Stomach (tissue), 9 donors: ENCODE measurements around the gene ISG15. TPM values are rescaled to one million over a fixed set of nuclear protein-coding genes. Genes with fewer than 3 reads are reported as not detected.

Experiments used
- DNase-seq, 2 donors: peaks; one replicate each; pipeline versions ENCODE4 v3.0.0 to v3.0.0-alpha.2; 2013 to 2019
- H3K27ac ChIP-seq, 5 donors: fragments of 200-600 bp in 4 of 5; sonication (generic) in 4 of 5; one replicate each; pipeline ENCODE4 v1.5.1; 2013 to 2019; ENCODE audit warnings: mild to moderate bottlenecking in 1 of 5, moderate library complexity in 1 of 5
- H3K27me3 ChIP-seq, 3 donors: fragments of 200-600 bp; sonication (generic); one replicate each; pipeline ENCODE4 v1.5.1; 2017 to 2019; ENCODE audit warnings: mixed run types in 1 of 3
- H3K36me3 ChIP-seq, 4 donors: fragments of 200-600 bp; sonication (generic); 1 replicate in 3 of 4; 2 replicates in 1 of 4; pipeline ENCODE4 v1.5.1; 2016 to 2019
- H3K4me1 ChIP-seq, 4 donors: fragments of 200-600 bp; sonication (generic); one replicate each; pipeline ENCODE4 v1.5.1; 2016 to 2019
- H3K4me3 ChIP-seq, 4 donors: fragments of 200-600 bp; sonication (generic) in 3 of 4; one replicate each; pipeline ENCODE4 v1.5.1; 2016 to 2019; ENCODE audit warnings: mild to moderate bottlenecking in 1 of 4
- H3K9me3 ChIP-seq, 4 donors: fragments of 200-600 bp; sonication (generic); one replicate each; pipeline ENCODE4 v1.5.1; 2016 to 2019
- EP300 ChIP-seq: sonication (generic); formaldehyde crosslinking; IDR thresholded peaks from one replicate; pipeline ENCODE4 v1.6.1; 2017; ENCODE audit warnings: antibody characterized with exemption
- POLR2A ChIP-seq, 4 donors: fragments of 450-650 bp; IDR thresholded peaks; one replicate each; pipeline ENCODE4 v1.6.1; 2016; ENCODE audit warnings: antibody characterized with exemption in 4 of 4, control low read depth in 2 of 4, mild to moderate bottlenecking in 1 of 4, moderate library complexity in 1 of 4
- POLR2AphosphoS5 ChIP-seq, 3 donors: sonication (generic); formaldehyde crosslinking; IDR thresholded peaks; one replicate each; pipeline ENCODE4 v1.6.1; 2016; ENCODE audit warnings: antibody characterized with exemption in 3 of 3
- WGBS, 5 donors: extraction: QIAGEN DNeasy Blood & Tissue Kit in 3 of 5; methylation state at CpG; one replicate each; pipeline versions ENCODE4 v1.1.5 to v1.1.7; 2013 to 2018; 5-methylcytosine and 5-hydroxymethylcytosine counted together
- intact Hi-C: fragments of 100-400 bp; cut with DNase I; formaldehyde crosslinking; loops from one replicate; pipeline ENCODE4 v1.15.1; 2023; ENCODE audit warnings: low total_unique reads
- polyA plus RNA-seq, 3 donors: library from polyadenylated mRNA; stranded (reverse); fragments of 200-250 nt; gene quantifications; one replicate each; pipeline ENCODE4 v1.2.3, GENCODE V29; 2013
- total RNA-seq, 5 donors: library from RNA; depleted of rRNA; stranded (reverse); fragments of >200 nt; gene quantifications; one replicate each; pipeline versions ENCODE4 v1.1.0 to v1.2.3, GENCODE V29; 2014 to 2016
- TF ChIP-seq, protein P1 (sequence below), 7 experiments: fragments of 450-650 bp in 4 of 7; fragments of 200-600 bp in 3 of 7; sonication (generic) in 3 of 7; IDR thresholded peaks; one replicate each; pipeline ENCODE4 v1.5.1; 2016 to 2019; ENCODE audit warnings: antibody characterized with exemption in 7 of 7, control low read depth in 2 of 7, mild to moderate bottlenecking in 1 of 7
- donor health status: healthy with polysubstance abuse.
- donor health status: Bipolar disorder and iron deficiency.
- donor health status: healthy.

ISG15 gene
- total and polyA plus RNA-seq, 8 donors: 16.3 to 105 (median 49.1) TPM

DNA sequence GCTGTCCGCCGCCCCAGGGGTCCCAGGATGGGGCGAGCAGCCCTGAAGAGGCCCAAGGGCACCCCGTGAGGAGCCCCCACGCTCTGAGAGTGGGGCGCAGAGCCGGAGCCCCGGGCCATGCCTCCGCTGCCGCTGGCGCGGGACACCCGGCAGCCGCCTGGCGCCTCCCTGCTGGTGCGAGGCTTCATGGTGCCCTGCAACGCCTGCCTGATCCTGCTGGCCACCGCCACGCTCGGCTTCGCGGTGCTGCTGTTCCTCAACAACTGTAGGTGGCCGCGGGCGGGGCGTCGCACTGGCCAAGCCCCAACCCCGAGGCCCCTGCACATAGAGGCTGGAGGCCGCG lies 21.1 kb downstream of the ISG15 start:
- intact Hi-C loops: no loop called here
- Histone ChIP-seq H3K9me3 (no peaks in the 10 kb centered on the region), H3K27me3 (peaks cover 0 to 81% (median 27%) of the 10 kb centered on the region in 3 donors), H3K4me1 (peaks cover 25 to 37% (median 36%) of the 10 kb centered on the region in 4 donors), H3K4me3 (peak overlapping the region in 1 of 4 donors; percentile 52), H3K36me3 (peaks cover 0 to 23% (median 2%) of the 10 kb centered on the region in 4 donors), H3K27ac (no peak overlapping the region)
- 67 to 90% (median 77%) methylated on average over 22 to 30 of the region's 30 CpGs for whole genome bisulfite sequencing, 5 donors
- TF ChIP-seq POLR2A (IDR thresholded peaks at IDR 0.05) (no peak), EP300 (no peak), POLR2AphosphoS5 (IDR thresholded peaks at IDR 0.05) (no peak)
- TF ChIP-seq, protein P1, sequence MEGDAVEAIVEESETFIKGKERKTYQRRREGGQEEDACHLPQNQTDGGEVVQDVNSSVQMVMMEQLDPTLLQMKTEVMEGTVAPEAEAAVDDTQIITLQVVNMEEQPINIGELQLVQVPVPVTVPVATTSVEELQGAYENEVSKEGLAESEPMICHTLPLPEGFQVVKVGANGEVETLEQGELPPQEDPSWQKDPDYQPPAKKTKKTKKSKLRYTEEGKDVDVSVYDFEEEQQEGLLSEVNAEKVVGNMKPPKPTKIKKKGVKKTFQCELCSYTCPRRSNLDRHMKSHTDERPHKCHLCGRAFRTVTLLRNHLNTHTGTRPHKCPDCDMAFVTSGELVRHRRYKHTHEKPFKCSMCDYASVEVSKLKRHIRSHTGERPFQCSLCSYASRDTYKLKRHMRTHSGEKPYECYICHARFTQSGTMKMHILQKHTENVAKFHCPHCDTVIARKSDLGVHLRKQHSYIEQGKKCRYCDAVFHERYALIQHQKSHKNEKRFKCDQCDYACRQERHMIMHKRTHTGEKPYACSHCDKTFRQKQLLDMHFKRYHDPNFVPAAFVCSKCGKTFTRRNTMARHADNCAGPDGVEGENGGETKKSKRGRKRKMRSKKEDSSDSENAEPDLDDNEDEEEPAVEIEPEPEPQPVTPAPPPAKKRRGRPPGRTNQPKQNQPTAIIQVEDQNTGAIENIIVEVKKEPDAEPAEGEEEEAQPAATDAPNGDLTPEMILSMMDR (IDR thresholded peaks at IDR 0.05): no peak
- DNase-seq: no peak

DNA sequence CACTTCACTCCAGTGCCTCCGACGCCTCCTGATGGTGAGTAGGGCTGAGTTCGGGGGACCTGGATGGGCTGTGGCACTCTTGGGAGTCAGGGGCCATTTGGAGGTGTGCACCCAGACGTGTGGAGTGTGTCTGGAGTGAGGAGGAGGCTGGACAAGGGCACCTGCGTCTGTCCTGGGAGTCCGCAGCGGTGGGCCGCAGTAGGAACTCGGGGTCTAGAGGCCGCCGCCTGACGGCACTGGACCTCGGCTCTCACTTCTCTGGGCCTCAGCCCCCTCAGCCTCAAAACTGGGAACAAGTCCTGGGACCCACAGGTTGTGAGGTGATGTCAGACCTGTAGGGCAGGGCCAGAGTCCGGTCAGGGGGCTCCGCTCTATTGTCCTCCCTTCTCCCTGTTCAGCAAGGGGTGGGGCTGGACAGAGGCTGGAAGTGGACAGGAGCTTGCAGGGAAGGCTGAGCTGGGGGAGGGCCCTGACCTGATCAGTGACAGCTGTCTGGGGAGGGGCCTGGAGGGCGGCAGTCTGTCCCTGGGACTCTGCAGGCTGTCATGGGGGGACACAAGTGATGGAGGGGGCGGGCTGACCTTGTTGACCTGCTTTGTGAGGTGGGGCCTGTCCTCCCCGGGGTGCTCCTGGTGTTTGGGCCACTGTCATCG lies 22.1 kb downstream of the ISG15 start:
- Histone ChIP-seq H3K36me3 (peaks cover 0 to 23% (median 2%) of the 10 kb centered on the region in 4 donors), H3K4me1 (peaks cover 35 to 47% (median 46%) of the 10 kb centered on the region in 4 donors), H3K27me3 (peaks cover 0 to 91% (median 32%) of the 10 kb centered on the region in 3 donors), H3K4me3 (no peak overlapping the region), H3K27ac (no peak overlapping the region), H3K9me3 (no peaks in the 10 kb centered on the region)
- intact Hi-C loops: no loop called here
- DNase-seq: no peak
- TF ChIP-seq EP300: no peak
- TF ChIP-seq POLR2A (IDR thresholded peaks at IDR 0.05): no peak
- TF ChIP-seq, protein P1 (IDR thresholded peaks at IDR 0.05): no peak
- TF ChIP-seq POLR2AphosphoS5 (IDR thresholded peaks at IDR 0.05): no peak
- WGBS, 5 donors: 87 to 95% (median 93%) methylated on average over 13 to 19 of the region's 19 CpGs

DNA sequence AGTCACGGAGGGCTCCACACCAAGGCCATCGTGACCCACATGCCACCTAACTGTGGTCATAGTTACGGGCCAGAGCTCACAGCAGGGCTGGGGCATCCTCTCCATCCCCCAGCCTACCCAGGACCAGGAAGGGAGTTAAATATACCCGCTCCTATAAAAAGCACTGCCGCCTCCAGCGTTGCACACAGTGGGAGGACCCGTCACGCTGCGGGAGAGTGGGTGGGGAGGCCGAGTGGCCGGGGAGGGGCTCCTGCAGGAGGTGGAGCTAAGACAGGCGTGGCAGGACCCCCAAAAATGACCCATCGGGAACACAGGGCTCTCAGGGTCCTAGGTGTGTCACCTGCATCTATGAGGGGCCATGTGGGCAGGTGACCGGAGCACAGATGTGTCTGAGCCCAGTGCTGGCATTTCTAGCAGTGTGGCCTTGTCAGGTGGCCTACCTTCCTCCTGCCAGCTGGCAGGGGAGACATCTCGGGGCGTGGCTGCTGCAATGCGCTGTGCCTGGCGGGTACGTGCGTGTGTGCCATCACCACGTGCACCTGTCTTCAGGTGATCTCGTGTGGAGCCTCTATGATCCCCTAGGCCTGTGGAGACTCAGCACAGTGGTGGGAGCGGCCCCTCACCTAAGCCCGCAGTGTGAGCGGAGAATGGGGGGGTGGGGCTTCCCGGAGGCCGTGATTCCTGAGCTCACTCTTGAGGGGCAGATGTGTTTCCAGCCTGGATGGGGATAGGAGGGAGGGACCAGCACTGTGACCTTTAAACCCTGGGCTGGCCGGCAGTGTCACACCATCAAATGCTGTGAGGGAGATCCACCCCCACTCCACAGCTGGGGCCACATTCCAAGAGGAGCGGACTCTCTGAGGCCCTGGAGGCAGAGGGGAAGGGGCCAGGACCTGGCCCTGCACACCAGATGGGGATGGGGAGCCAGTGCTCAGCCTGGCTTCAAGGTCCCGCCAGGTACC lies 24.4 kb downstream of the ISG15 start:
- intact Hi-C loops: no loop called here
- no peaks in the 10 kb centered on the region for H3K9me3 ChIP-seq

DNA sequence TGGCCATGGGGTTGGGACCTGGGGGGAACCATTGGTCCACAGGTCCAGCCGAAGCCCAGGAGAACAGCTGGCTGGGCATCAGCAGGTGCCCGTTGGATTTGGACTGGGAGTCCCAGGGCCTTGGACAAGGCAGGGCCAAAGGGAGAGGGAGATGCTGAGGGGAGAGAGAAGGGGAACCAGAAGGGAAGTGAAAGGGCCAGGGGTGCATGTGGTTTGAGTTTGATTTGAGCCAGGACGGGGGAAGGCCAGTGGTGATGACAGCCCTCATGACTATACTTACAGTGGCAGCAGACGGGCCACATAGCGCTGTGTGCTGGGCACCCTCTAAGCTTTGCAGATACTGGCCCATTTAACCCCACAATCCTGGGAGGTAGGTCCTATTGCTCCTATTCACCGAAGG lies 25.4 kb downstream of the ISG15 start:
- H3K36me3 ChIP-seq: peaks cover 0 to 39% (median 13%) of the 10 kb centered on the region in 4 donors
- WGBS, 5 donors: 82 to 91% (median 86%) methylated on average over 5 to 6 of the region's 6 CpGs
- no peaks in the 10 kb centered on the region for H3K9me3 ChIP-seq
- no peak overlapping the region for H3K27ac ChIP-seq
- no peak overlapping the region for H3K4me3 ChIP-seq
- intact Hi-C loops: no loop called here
- DNase-seq: no peak
- H3K27me3 ChIP-seq: peaks cover 0 to 69% (median 19%) of the 10 kb centered on the region in 3 donors
- no peak for TF ChIP-seq EP300
- TF ChIP-seq POLR2A (IDR thresholded peaks at IDR 0.05): no peak
- TF ChIP-seq, protein P1 (IDR thresholded peaks at IDR 0.05): no peak
- TF ChIP-seq POLR2AphosphoS5 (IDR thresholded peaks at IDR 0.05): no peak
- peaks cover 24 to 31% (median 28%) of the 10 kb centered on the region in 4 donors for H3K4me1 ChIP-seq

More for the DNA sequence above, 24.4 kb downstream of the ISG15 start:
- WGBS, 5 donors: 68 to 75% (median 73%) methylated on average over 25 to 30 of the region's 30 CpGs
- Histone ChIP-seq H3K4me3 (no peak overlapping the region), H3K27ac (no peak overlapping the region), H3K27me3 (peaks cover 0 to 80% (median 29%) of the 10 kb centered on the region in 3 donors), H3K4me1 (peaks cover 33 to 41% (median 38%) of the 10 kb centered on the region in 4 donors), H3K36me3 (peaks cover 0 to 29% (median 4%) of the 10 kb centered on the region in 4 donors)
- TF ChIP-seq POLR2AphosphoS5 (IDR thresholded peaks at IDR 0.05): no peak
- no peak for TF ChIP-seq EP300
- TF ChIP-seq, protein P1 (IDR thresholded peaks at IDR 0.05): no peak
- TF ChIP-seq POLR2A (IDR thresholded peaks at IDR 0.05): no peak
- peak in 1 of 2 donors; percentile 56 for DNase-seq
